OCI-LY3 (cell line): ENCODE data around the gene TRPV4.

Source experiments
- CTCF ChIP-seq: fragments of 200-600, 300-600 bp; sonication (generic); IDR thresholded peaks from 2 replicates; pipeline ENCODE4 v1.5.1; 2014; ENCODE audit warnings: antibody characterized with exemption, low read length, low read depth
- EZH2phosphoT487 ChIP-seq: fragments of 200-600 bp; shearing (Covaris generic); IDR thresholded peaks from 2 replicates; pipeline ENCODE4 v1.6.1; 2018; ENCODE audit warnings: antibody characterized with exemption, mixed run types, low read depth

GRCh38 chr12:109778684-109779083 lies 54.5 kb downstream of the TRPV4 start:
- TF ChIP-seq CTCF (no peak), EZH2phosphoT487 (no peak)
